ES-I3 (cell line): Measurements from ENCODE around the gene EXD3.
"Not testable (repeated sequence)": the region's sequence is repeated elsewhere in the genome, so short reads cannot be mapped to it uniquely, and the experiment has no call there.

Source experiments
- H3K36me3 ChIP-seq: 2 replicates; pipeline ENCODE4 v1.6.1; 2013; ENCODE audit warnings: mild to moderate bottlenecking, low read length, control low read depth, moderate library complexity; ENCODE audit not compliant: insufficient read depth
- H3K4me1 ChIP-seq: 2 replicates; pipeline ENCODE4 v1.6.1; 2013; ENCODE audit warnings: mild to moderate bottlenecking, control low read depth, low read length; ENCODE audit not compliant: insufficient read depth
- H3K9ac ChIP-seq: 2 replicates; pipeline ENCODE4 v1.6.1; 2013; ENCODE audit warnings: low read depth, mild to moderate bottlenecking, low read length, moderate library complexity
- H3K9me3 ChIP-seq: 2 replicates; pipeline ENCODE4 v1.6.1; 2013; ENCODE audit warnings: mild to moderate bottlenecking, low read length, moderate library complexity; ENCODE audit not compliant: control insufficient read depth, insufficient read depth

The EXD3 gene

GRCh38 chr9:137421838-137422603 is 941 bp downstream of the EXD3 start:
- H3K4me1 ChIP-seq, result no peaks in the 10 kb centered on the region; the same call in 1 of the 2 replicates
- H3K36me3 ChIP-seq, result no peaks in the 10 kb centered on the region
- H3K9me3 ChIP-seq, result no peaks in the 10 kb centered on the region
- H3K9ac ChIP-seq, result peak overlapping the region; percentile 93

- H3K9ac ChIP-seq, result no peak overlapping the region
- no peaks in the 10 kb centered on the region for H3K9me3 ChIP-seq
- no peaks in the 10 kb centered on the region for H3K36me3 ChIP-seq
- H3K4me1 ChIP-seq, result no peaks in the 10 kb centered on the region
Observed at GRCh38 chr9:137417161-137418021, 5.6 kb downstream of the EXD3 start.

DNA sequence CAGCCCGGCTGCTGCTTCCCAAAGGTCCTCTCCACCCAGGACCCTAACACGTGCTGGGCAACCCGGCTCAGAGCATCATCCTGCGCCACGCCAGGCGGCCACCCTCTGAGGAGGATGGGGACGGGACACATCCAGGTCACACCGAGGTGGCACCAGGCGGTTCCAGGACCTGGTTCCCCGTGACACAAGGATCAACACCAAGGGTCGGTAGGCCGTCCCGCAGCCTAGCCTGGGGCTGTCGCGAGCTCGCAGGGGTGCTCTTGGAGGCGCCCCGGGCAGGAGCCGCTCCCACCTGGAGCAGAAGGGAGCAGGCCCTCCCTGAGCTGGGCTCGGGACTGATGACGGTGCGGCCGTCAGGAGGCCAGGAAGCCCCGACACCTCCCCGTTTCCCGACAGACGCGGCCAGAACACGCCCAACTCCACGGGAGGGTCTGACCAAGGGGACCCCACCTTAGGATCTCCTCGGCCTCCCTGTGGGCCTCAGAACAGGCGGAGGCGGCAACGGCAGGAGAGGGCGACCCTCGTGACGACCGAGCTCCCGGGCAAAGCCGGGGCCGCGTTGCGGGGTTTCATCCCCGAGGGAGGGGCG is 6.3 kb downstream of the EXD3 start:
- H3K4me1 ChIP-seq, result peaks cover 5% of the 10 kb centered on the region; the same call in 1 of the 2 replicates
- H3K36me3 ChIP-seq, result no peaks in the 10 kb centered on the region
- no peak overlapping the region for H3K9ac ChIP-seq

DNA sequence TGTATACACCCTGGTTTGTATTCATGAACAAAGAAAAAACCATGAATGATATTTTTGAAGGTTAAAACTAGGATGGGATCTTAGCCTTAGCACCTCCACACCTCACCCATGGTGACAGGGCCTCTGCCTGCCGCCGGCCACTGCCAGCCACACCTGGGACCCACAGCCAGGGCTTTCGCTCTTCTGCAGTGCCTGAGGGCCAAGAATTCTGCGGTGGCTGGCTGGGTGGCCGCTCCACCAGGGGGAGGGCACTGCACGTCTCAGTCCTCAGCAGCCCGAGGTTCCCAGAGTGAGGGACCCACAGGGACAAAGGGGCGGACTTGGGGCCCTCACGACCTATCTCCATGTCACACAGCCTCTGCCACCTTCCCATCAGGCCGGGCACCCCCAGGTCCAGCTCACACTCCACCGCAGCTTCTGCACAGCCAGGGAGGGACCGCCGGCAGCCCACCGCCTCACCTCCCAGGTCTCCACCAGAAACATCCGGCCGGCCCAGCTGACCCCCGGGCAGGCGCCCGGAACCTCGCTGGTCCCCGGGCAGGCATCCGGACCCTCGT is 6.9 kb downstream of the EXD3 start:
- Histone ChIP-seq H3K4me1 (peaks cover 5% of the 10 kb centered on the region; the same call in 1 of the 2 replicates), H3K36me3 (no peaks in the 10 kb centered on the region), H3K9me3 (no peaks in the 10 kb centered on the region), H3K9ac (no peak overlapping the region)

More for the DNA sequence above, 6.3 kb downstream of the EXD3 start:
- no peaks in the 10 kb centered on the region for H3K9me3 ChIP-seq

- Histone ChIP-seq H3K9me3 (no peaks in the 10 kb centered on the region), H3K9ac (no peak overlapping the region), H3K4me1 (peaks cover 5% of the 10 kb centered on the region; the same call in 1 of the 2 replicates), H3K36me3 (no peaks in the 10 kb centered on the region)
Observed at GRCh38 chr9:137415451-137415850, 7.5 kb downstream of the EXD3 start.

DNA sequence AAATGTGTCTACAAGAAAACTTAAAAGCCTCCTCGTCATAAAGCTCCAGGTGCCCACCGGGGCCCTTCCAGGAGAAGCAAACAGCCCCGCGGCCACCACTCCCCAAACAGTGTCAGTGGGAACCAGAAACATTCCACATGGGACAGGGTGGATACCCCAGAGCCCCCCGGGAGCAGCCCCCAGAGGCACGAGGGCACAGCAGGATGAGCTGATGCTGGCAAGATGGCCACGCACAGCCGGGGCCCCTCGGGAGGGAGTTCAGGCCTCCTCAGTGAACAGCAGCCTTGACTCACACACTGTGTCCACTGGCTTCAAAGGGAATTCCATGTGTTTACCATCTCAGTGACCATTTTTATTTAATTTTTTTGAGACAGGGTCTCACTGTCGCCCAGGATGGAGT is 10.5 kb downstream of the EXD3 start:
- H3K9me3 ChIP-seq, result no peaks in the 10 kb centered on the region
- H3K9ac ChIP-seq, result no peak overlapping the region
- H3K4me1 ChIP-seq, result peaks cover 5% of the 10 kb centered on the region; the same call in 1 of the 2 replicates
- H3K36me3 ChIP-seq, result no peaks in the 10 kb centered on the region

GRCh38 chr9:137411645-137412380 is 11.1 kb downstream of the EXD3 start:
- no peaks in the 10 kb centered on the region for H3K9me3 ChIP-seq
- no peaks in the 10 kb centered on the region for H3K36me3 ChIP-seq
- H3K4me1 ChIP-seq, result peaks cover 5% of the 10 kb centered on the region; the same call in 1 of the 2 replicates
- H3K9ac ChIP-seq, result no peak overlapping the region

DNA sequence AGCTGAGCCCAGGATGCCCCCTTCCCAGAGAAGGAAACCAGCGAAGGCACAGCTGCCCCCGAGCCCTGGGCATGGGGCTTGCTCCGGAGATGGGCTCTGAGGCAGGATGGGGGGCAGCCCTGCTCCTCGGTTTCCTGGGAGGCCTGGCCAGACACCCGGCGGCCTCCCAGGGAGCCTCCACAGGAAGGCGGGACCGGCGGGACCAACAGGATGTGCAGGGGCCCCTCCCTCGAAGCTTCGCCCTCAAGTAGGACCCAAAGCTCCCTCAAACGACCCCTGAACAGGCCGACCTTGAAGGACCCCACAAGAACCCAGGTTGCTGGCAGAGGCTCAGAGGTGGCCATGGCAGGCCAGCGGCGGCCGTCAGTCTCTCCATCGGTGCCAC is 11.7 kb downstream of the EXD3 start:
- H3K9ac ChIP-seq, result no peak overlapping the region; the same call in 1 of the 2 replicates
- no peaks in the 10 kb centered on the region for H3K36me3 ChIP-seq
- H3K4me1 ChIP-seq, result peaks cover 5% of the 10 kb centered on the region; the same call in 1 of the 2 replicates
- H3K9me3 ChIP-seq, result no peaks in the 10 kb centered on the region

DNA sequence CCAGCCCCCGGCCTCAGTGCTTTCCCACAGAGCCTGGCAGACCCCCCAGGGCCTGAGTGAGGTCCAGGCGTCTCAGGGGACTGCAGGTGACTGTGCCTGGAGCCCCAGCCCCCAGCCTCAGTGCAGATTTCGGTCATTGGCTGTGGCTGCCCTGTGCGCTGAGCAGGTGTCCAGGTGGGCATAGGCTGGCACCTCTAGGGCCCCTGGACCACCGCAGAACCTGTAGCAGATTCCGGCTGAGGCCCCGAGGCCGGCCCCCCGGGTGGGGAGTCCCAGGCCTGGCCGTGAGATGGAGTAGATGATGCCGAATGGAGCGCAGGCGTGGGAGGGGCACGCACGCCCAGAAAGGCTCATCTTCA is 12.1 kb downstream of the EXD3 start:
- Histone ChIP-seq H3K9ac (no peak overlapping the region), H3K4me1 (peaks cover 5% of the 10 kb centered on the region; the same call in 1 of the 2 replicates), H3K36me3 (no peaks in the 10 kb centered on the region), H3K9me3 (no peaks in the 10 kb centered on the region)

DNA sequence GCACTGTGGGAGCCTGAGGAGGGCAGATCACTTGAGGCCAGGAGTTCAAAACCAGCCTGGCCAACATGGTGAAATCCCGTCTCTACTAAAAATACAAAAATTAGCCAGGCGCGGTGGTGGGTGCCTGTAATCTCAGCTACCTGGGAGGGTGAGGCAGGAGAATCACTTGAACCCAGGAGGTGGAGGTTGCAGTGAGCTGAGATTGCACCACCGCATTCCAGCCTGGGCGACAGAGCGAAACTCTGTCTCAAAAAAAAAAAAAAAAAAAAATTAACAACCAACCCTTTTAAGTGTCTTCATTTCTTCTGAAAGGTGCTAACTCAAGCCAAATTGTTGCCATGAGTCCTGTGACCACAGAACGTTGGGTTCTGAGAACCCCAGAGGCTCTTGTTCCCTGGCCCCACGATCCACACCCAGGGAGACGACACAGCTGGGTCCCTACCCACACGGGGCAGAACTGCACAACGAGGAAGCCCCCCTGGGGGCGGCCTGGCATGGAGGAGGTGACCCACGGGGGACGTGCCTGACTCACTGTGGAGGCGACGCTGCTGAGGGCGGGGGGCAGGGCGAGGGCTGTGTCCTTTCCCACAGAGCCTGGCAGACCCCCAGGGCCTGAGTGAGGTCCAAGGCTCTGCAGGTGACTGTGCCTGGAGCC is 12.6 kb downstream of the EXD3 start:
- H3K4me1 ChIP-seq, H3K9ac ChIP-seq, H3K36me3 ChIP-seq, H3K9me3 ChIP-seq: not testable (repeated sequence)

DNA sequence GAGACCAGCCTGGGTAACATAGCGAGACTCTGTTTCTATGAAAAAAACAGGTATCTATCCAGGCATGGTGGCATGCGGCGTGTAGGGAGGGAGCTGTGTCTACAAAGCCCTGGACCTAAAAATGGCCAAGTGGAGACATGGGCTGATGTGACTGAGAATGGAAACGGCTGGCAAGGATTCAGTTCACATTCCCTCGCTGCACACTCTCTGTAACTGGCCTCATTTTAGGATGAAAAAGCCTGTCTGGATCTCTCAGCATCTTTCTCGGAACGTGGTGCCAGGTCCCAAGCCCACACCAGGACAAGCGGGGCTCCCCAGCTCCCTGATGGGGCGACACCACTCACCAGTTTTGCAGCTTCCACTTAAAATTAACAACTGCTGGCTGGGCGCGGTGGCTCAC is 13.4 kb downstream of the EXD3 start:
- H3K36me3 ChIP-seq, result no peaks in the 10 kb centered on the region
- no peaks in the 10 kb centered on the region for H3K9me3 ChIP-seq
- no peak overlapping the region for H3K9ac ChIP-seq
- peaks cover 5% of the 10 kb centered on the region; the same call in 1 of the 2 replicates for H3K4me1 ChIP-seq

- Histone ChIP-seq H3K9ac (no peak overlapping the region), H3K4me1 (peaks cover 5% of the 10 kb centered on the region; the same call in 1 of the 2 replicates), H3K9me3 (no peaks in the 10 kb centered on the region), H3K36me3 (no peaks in the 10 kb centered on the region)
Observed at GRCh38 chr9:137408651-137409405, 14.1 kb downstream of the EXD3 start.
